HG02943 (cell line): ENCODE results near the gene SLC22A12.
"Not testable (repeated sequence)": the region's sequence is repeated elsewhere in the genome, so short reads cannot be mapped to it uniquely, and the experiment has no call there.

Source experiments
- ATAC-seq: cut with Tn5 transposase; IDR thresholded peaks from one replicate; pipeline ENCODE4 v1.9.1; 2021; ENCODE audit warnings: mild to moderate bottlenecking, low read depth, moderate library complexity; ENCODE audit not compliant: unreplicated experiment

SLC22A12 gene

DNA sequence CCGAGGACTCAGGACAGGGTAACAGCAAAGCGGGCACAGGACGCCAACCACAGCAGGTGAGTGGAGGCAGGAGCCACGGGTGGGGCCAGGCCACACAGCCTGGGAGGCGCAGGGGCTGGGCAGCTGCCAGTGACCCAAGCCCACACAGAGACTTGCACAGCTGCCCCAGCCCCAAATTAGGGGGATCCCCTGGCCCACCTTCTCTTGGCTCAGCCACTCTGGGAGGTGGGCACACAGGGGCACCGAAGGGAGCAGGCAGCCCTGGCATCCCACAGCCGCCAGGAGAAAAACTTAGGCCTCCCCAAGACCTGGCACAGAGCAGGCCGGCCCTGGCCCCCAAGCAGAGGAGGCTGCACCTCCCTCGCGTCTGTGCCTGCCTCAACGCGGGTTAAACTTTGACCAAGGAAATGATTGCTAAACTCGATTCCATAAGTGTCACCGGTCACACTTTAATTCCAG lies at the start of gene SLC22A12:
Gene SLC22A12 (plus strand): TSS at position 458 of the 459 bp plus-strand sequence. CDS start 337 bp downstream, outside the sequence.
- no peak for ATAC-seq

DNA sequence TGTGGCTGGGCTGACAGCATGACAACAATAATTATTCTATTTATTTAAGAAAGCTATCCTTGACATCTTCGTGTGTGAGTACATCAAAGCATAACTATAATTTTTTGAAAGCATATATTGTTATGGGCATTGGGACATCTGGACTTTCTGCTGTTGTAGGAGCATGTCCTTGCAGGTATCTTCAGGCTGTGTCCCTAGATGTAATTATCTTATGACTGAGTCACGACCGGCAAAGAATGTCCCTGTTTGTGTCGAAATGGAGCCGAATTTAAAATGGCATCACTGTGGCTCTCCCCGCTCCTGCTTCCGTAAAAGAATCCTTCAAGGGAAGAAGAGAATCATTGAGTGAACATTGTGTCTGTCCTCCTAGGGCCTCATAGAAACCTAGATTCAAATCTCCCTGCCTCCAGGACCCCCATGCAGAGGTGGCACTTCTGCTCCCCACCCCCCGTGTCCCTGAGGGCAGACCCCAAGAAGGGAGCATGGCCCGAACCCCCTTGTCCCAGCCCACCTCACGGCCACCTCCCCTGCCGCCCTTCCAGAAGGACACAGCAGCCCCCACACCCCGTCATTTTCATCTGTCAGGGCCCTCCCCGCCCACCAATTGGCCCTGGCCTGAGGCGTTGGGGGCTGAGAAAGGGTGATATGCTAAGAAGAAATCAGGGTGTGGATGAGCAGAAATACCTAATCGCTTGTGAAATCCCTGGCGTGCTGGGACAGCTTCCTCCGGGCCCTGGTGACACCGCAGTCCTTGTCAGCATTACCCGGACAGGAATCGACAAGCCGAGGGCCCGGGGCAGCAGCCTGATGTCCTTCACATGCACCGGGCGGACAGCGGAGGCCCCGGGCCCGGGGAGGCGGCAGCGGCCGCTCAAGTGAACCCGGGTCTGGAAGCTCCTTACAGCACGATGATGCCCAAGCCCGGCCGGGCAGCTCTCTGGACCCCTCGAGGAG lies 48.6 kb upstream of the SLC22A12 start:
- no peak for ATAC-seq

DNA sequence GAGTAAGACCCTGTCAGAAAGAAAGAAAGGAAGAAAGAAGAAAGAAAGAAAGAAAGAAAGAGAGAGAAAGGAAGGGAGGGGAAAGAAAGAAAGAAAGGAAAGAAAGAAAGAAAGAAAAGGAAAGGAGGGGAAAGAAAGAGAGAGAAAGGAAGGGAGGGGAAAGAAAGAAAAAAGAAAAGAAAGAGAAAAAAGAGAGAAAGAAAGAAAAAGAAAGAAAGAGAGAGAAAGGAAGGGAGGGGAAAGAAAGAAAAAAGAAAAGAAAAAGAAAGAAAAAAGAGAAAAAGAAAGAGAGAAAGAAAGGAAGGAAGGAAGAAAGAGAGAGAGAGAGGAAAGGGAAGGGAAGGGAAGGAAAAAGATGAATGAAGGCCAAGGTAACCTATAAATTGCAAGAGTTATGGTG lies 47.2 kb upstream of the SLC22A12 start:
- no peak for ATAC-seq

DNA sequence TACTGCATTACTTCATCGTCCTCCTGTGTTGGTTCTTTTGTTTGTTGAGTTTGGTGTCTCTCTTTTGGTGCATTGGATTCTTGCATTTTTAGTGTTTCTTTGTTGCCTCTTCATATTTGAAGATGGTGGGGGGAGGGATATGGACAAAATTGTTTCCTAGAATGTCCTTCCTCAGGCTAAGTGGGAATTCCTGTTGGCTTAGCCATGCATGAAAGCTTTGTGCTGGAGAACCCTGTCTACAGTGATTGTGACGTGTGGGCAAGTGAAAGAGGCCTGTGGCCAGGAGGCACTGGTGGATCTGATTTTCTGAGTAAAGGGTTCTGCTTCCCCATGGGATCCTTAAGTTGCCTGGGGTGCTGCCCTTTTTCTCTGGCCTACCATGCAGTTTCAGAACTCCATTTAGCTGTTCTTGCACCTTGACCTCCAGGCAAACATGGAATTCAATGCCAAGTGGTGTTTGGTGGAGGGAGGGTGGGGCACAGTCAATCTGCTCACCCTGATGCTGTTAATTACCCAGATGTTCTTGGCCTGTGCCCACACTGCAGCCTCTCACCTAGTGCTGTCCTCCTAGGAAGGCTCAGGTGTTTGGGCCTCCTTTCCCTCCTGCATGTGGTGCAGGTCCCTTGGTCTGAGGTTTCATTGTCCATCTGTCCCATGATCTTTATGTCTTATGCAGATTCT lies 46.3 kb upstream of the SLC22A12 start:
- ATAC-seq = no peak

DNA sequence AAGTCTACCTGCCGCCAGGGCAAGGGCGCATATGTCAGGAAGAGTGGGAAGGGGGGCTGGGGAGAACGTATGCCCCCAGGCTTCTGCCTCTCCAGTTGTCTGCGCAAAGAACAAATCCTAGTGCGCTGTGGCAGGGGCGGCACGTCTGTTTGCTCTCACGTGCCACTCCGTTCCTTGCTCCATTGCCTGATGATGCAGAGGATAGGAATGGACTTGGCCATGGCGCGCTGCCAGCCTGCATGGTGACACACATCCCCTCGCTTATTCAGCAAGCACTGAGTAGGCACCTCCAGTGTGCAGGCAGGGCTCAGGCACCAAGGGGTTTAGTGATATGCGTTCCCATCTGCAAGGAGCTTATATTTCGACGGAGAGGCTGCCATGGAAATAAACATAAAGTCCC lies 45.4 kb upstream of the SLC22A12 start:
- no peak for ATAC-seq

DNA sequence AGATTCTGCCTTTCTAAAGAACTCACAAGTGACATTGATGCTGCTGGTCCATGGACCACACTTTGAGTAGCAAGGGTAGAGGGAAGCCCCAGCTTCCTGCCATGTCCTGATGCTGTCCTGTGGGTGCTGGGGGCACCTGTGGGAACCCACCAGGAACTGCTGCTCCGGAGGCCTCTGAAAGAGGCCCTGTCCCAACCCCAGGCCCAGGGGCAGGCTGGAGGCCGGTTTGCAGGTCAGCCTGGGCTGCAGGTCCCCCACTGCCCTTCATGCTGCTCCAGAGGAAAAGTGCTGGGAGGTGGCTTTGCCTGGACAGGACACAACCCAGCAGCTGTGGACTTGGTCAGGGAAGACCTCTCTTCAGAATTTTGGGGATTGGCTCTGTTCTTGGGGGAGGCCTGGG lies 44.8 kb upstream of the SLC22A12 start:
- no peak for ATAC-seq

DNA sequence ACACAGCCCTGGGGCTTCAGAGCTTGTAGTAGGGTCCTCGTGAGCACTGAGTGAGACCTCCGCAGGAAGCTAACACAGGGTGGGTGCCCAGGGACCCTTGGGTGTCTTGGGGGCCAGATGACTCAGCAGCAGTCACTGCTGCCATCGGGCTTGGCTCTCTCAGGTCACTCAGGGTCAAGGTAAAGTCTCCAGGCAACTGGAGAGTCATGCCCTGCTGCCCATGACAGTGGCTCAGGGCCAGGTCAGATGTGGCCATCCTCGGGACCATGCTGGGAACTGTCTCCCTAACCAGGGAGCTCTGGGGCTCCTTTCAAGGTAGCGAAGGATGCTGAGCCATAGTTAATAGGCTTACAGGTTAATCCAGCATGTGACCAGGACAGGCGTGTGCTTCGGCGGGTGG lies 44.4 kb upstream of the SLC22A12 start:
- no peak for ATAC-seq

DNA sequence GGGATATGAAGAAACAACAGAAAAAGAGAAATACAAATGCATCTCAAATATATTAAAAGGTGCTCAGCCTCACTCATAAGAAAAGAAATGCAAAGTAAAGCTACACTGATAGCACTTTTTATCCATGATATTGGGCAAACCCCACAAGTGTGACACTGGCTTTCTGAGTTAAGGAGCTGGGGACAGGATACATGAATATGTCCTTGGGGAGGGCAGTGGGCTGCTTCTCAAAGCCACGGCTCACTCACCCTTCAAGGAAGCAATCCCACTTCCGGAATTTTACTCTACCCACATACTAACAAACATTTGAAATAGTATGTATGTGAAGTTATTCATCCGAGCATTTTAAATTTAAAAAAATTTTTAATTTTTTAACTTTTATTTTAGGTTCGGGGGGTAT lies 41.1 kb upstream of the SLC22A12 start:
- no peak for ATAC-seq

DNA sequence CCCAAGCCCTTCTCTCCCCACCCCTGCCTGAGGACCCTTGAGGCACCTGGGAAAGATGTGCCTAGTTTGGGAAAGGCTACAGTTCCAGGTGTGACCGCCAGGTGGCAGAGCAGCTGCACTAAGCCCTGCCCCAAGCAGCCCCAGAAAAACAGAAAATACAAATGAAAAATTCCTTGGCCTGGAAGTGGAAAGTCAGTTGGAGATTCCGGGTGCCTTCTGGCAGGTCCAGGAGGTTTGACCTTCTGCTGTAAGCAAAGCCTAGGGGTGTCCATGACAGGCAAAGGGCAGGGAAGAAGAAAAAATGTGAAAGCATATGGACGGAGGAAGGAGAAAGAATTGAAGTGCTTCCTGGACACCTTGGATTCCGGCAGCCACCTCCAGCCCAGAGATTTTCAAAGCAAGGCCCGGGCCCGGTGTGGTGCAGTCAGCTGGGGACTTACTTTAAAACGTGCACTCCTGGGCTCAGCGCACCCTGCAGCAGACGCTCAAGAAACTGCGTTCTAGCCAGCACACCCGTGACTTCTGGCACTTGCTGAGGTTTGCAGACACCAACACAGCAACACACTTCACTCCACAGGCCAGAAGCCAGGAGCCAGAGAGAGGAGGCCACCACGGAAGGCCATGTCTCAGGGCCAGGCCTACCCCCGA lies 37.3 kb upstream of the SLC22A12 start:
- no peak for ATAC-seq

DNA sequence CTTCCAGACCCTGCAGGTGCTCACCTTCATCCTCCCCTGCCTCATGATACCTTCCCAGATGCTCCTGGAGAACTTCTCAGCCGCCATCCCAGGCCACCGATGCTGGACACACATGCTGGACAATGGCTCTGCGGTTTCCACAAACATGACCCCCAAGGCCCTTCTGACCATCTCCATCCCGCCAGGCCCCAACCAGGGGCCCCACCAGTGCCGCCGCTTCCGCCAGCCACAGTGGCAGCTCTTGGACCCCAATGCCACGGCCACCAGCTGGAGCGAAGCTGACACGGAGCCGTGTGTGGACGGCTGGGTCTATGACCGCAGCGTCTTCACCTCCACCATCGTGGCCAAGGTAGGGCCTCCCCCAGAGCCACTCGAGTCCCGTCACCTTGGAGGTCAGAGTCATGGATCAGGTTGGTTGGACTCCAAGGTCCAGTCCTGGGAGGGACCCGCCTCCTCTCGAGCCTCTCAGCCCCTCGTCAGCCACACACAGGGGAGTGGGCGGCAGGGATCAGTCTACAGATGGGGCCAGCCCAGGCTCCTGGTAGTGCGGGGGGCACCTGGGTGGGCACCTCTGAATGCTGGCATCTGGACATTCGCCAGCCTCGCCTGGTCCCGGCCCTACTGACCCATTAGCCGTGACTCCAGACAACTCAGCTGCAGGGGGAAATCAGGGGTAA lies 34.8 kb upstream of the SLC22A12 start:
- ATAC-seq = no peak

DNA sequence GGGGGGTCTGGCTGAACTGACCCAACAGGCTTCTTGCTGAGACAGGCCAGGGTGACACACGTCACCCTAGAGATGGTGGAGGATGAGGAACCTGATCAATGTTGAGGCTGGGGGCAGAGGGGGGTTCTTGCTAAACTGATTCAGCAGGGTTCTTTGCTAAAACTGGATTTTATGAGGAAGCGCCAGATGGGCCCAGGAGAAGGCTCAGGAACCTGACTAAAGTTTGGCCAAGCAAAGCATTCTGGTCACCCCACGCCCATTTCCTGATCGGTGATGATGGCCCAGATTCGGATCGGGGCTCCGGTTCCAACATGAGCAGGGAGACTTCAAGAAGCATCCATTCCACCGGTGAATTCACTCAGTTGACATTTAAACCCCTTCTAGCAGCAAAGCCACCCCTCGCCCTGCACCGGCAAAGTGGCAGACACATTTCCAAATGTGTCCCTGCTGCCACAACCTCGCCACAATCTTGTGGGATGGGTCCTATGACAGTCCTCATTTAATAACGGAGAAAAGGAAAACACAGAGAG lies 34.2 kb upstream of the SLC22A12 start:
- no peak for ATAC-seq

DNA sequence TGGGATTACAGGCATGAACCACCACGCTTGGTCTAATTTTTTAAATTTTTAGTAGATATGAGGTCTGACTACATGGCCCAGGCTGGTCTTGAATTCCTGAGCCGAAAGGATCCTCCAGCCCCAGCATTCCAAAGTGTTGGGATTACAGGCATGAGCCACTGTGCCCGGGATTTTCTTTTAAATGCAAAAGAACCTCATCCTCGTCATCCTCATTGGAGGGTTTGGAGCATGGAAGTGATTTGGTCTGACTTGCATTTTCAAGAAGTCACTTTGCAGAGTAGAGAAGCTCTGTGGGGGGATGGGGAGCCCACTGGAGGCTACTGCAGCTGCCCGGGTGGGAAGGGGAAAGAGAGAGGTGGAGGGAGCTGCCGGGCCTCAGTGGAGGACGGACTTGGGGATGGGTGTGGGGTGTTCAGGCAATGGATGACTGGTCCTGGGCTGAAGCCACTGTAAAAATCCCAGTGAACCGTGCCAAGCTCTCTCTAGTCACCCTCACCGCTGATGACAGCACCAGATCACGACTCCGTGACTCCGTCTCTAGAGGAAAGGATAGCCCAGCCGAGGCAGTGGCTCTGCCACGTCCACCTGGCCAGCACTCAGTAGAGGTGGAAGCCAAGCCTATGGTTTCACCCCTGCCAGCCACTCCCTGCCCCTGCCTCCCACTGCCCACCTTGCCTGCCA lies 32.8 kb upstream of the SLC22A12 start:
- ATAC-seq = no peak

DNA sequence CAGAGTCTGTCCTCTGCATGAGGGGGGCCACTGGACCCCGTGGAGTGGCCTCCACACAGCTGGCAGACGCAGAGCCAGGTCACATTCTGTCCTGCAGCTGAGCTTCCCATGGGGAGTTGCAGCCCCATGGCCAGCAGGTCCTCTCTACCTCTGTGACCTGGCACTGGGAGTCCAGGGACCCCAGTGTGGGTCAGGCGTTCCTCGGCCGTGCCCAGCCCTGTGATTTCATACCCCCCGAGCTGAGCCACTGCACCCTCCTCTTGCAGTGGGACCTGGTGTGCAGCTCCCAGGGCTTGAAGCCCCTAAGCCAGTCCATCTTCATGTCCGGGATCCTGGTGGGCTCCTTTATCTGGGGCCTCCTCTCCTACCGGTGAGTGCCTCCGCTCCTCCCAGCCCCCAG lies 32.2 kb upstream of the SLC22A12 start:
- ATAC-seq = no peak

DNA sequence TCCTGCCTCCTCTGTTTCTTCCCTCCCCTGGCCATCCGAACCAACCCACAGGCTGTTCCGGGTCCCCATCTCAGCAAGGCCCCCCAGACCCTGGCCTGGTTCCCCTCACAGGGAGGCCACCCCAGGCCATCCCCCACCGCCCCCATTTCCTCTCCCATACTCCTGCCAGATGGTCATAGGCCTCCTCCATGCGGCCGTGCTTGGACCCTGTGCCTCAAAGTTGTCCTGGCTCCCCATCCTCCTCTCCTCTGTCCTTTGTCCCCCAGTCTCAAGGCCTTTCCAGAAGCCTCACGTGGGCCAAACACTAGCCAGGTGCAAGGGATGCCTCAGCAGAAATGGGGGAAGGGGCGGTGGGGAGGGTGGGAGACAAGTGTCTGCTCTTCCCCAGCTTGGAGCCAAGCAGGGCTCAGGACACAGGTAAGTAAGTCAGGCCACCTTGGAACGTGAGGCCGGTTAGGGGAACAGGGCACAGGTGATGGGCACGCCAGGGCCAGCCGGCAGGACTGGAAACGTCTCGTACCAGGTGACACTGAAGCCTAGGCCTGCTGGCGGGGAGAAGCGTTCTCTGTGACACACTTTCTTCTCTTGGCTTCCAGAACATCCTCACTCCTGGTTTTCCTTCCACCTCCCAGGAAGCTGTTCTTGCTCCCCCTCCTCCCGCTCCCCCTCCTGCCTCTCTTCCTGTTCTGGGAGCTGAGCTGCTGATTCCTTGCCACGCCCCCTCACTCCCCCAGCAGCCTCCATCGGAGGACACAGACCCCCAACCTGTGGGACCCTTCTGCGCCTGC lies 31.5 kb upstream of the SLC22A12 start:
- ATAC-seq = no peak

DNA sequence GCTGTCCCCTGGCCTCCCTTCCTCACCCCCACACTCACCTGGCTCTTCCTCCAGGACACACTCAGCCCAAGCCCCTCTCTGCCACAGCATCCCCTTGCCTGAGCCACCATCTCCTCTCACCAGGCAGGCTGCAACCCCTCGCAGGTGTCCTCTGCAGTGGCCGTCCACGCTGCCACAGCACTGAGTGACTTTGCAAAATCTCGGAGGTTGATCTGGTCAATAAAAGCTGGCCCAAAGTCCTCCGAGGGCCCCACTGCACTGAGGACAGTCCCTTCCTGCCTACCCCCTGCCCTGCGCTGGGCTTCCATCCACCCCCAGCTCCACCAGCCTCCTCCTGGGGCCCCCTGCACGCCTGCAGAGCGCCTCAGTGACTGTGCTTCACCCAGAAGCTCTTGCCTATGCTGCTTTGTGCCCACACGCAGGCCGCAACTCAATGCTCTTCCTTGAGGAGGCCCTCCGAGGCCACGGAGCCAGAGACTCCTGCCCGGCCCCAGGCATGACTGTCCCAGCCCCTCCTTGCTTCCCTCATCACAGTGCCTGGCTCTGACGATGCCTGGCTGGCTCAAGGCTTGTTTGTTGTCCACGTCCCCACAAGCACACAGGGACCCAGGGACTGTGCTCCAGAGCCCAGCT lies 30.8 kb upstream of the SLC22A12 start:
- ATAC-seq = no peak

DNA sequence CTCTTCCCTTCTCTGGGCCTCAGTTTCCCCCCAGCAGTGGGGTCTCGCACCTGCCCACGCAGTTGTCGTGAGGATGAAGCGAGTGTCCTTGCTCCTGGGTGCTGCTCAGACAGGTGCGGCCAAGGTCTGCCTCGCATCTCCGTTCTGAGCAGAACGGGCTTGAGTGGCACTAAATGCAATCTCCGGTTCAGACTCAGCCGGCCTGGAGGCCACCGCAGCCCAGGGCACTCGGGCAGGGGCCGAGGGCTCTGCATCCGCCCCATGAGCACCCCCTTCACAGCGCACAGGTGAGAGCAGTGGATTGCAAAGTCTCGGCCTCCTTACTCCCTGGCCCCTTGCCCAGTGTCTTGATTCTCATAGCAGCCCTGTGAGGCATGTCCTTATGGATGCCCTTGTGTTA lies 30.1 kb upstream of the SLC22A12 start:
- ATAC-seq = no peak

DNA sequence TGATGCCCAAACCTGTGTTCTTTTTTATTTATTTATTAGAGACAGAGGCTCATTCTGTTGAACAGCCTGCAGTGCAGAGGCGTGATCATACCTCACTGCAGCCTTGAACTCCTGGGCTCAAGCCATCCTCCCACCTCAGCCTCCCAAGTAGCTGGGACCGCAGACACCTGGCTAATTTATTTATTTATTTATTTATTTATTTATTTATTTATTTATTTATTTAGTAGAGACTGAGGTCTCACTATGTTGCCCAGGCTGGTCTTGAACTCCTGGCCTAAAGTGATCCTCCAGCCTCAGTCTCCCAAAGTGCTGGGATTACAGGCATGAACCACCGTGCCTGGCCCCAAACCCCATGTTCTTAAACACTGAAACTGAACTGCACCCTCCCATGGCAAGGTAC lies 29.6 kb upstream of the SLC22A12 start:
- ATAC-seq = not testable (repeated sequence)

DNA sequence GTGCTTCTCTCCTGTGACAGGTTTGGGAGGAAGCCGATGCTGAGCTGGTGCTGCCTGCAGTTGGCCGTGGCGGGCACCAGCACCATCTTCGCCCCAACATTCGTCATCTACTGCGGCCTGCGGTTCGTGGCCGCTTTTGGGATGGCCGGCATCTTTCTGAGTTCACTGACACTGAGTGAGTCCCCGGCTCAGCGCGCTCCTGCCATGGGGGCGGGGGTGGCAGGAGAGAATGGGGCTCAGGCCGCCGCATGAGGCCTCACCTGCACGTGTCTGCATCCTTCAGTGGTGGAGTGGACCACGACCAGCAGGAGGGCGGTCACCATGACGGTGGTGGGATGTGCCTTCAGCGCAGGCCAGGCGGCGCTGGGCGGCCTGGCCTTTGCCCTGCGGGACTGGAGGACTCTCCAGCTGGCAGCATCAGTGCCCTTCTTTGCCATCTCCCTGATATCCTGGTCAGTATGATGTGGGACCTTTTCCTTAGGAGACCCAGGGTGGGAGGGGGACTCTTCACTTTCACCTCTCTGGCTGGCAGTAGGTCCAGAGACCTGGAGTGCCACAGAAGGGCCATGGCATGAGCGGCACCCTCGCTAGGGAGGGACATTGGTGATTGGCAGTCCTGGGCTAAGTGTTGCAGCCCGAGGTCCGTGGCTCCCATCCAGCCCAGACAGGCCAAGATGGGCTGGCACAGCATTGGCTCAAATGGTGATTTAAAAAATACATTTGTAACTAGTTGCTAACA lies 28.9 kb upstream of the SLC22A12 start:
- no peak for ATAC-seq
